Ovary (tissue), 9 donors: ENCODE measurements around the gene PKD1. TPM values are rescaled to one million over a fixed set of nuclear protein-coding genes. Genes with fewer than 3 reads are reported as not detected.

Experiments used
- DNase-seq, 5 donors: peaks; one replicate each; pipeline ENCODE4 v3.0.0-alpha.2; 2019 to 2020
- H3K27ac ChIP-seq, 2 donors: fragments of 200-600 bp; one replicate each; pipeline versions ENCODE4 v1.5.1 to v1.8.0; 2019 to 2022
- H3K27me3 ChIP-seq: fragments of 200-600 bp; one replicate; pipeline ENCODE4 v1.8.0; 2022
- H3K36me3 ChIP-seq: fragments of 200-600 bp; sonication (generic); one replicate; pipeline ENCODE4 v1.5.1; 2019
- H3K4me1 ChIP-seq: one replicate; pipeline ENCODE4 v1.8.1; 2013; ENCODE audit warnings: mild to moderate bottlenecking, moderate library complexity; ENCODE audit not compliant: insufficient read depth
- H3K4me3 ChIP-seq: fragments of 200-600 bp; sonication (generic); one replicate; pipeline ENCODE4 v1.5.1; 2017
- H3K9me3 ChIP-seq, 2 donors: fragments of 200-600 bp in 1 of 2; sonication (generic) in 1 of 2; one replicate each; pipeline versions ENCODE4 v1.5.1 to v1.8.1; 2013 to 2019; ENCODE audit warnings: mild to moderate bottlenecking in 1 of 2, moderate library complexity in 1 of 2
- CTCF ChIP-seq, 3 donors: fragments of 450-650 bp in 2 of 3; fragments of 200-600 bp in 1 of 3; IDR thresholded peaks; one replicate each; pipeline versions ENCODE4 v1.5.1 to v1.8.0; 2016 to 2022; ENCODE audit warnings: antibody characterized with exemption in 3 of 3, mild to moderate bottlenecking in 1 of 3
- EP300 ChIP-seq: sonication (generic); formaldehyde crosslinking; IDR thresholded peaks from one replicate; pipeline ENCODE4 v1.6.1; 2017; ENCODE audit warnings: antibody characterized with exemption
- POLR2A ChIP-seq: fragments of 450-650 bp; IDR thresholded peaks from one replicate; pipeline ENCODE4 v1.6.1; 2017; ENCODE audit warnings: antibody characterized with exemption, mild to moderate bottlenecking, moderate library complexity
- WGBS, 3 donors: extraction: QIAGEN DNeasy Blood & Tissue Kit in 1 of 3; methylation state at CpG; one replicate each; pipeline versions ENCODE4 v1.1.5 to v1.1.7; 2013 to 2017; 5-methylcytosine and 5-hydroxymethylcytosine counted together
- intact Hi-C, 4 donors: fragments of 100-400 bp; cut with DNase I; formaldehyde crosslinking; loops; one replicate each; pipeline versions ENCODE4 v1.11.0 to v1.15.1; 2022 to 2023
- polyA plus RNA-seq, 2 donors: library from polyadenylated mRNA; stranded (reverse); fragments of 200-250 nt in 1 of 2; fragments of 350-450 nt in 1 of 2; fragmentation: Illumina TruSeq in 1 of 2; extraction: RNeasy Lipid Tissue Mini Kit (QIAGEN cat#74804) in 1 of 2; gene quantifications; one replicate each; pipeline ENCODE4 v1.2.3, GENCODE V29; 2013 to 2014
- total RNA-seq, 7 donors: library from RNA; depleted of rRNA in 2 of 7; stranded (reverse); fragments of >200 nt in 2 of 7; fragmentation: NEBNext Ultra II Directional in 3 of 7; extraction: Animal tissue kit (Norgen Biotek cat#: 25700) in 3 of 7; gene quantifications; one replicate each; pipeline versions ENCODE4 v1.1.0 to v1.2.4, GENCODE V29; 2016 to 2023
- donor health status: DM: no; HTN: no; CAD: no; lungs with moderate emphysema.
- donor health status: DM: no; HTN: no; CAD: no.
- donor health status: Bipolar disorder and iron deficiency.
- donor health status: DM: yes; HTN: yes; CAD: no.
- donor health status: DM: no; HTN: no; CAD: no.
- donor health status: DM: yes; HTN: yes; CAD: no.

Gene PKD1
- total and polyA plus RNA-seq, 9 donors = 8.7 to 203 (median 129) TPM

GRCh38 chr16:2072926-2073325 is 62.8 kb downstream of the PKD1 start:
- Histone ChIP-seq H3K4me3 (no peak overlapping the region), H3K4me1 (no peaks in the 10 kb centered on the region), H3K36me3 (no peaks in the 10 kb centered on the region), H3K27me3 (no peaks in the 10 kb centered on the region), H3K9me3 (no peaks in the 10 kb centered on the region), H3K27ac (no peak overlapping the region)
- 80 to 81% (median 81%) methylated on average over 8 of the region's 8 CpGs for WGBS, 3 donors
- no peak for DNase-seq
- intact Hi-C loops = loop anchor here in 1 of 4 donors (10.0 kb wide), 1 partner anchor 62 kb away; the partner anchor contains the start of gene PKD1
- no peak for TF ChIP-seq POLR2A
- no peak for TF ChIP-seq EP300
- no peak for TF ChIP-seq CTCF (IDR thresholded peaks at IDR 0.05)

GRCh38 chr16:2071454-2072202 is 64.1 kb downstream of the PKD1 start:
- TF ChIP-seq EP300 (no peak), POLR2A (no peak), CTCF (IDR thresholded peaks at IDR 0.05) (no peak)
- WGBS, 3 donors = 56 to 63% (median 62%) methylated on average over 30 to 34 of the region's 34 CpGs
- no peak overlapping the region for H3K27ac ChIP-seq
- intact Hi-C loops = loop anchor here in 1 of 4 donors (10.0 kb wide), 1 partner anchor 63 kb away; the partner anchor contains the start of gene PKD1
- H3K9me3 ChIP-seq = no peaks in the 10 kb centered on the region
- no peak for DNase-seq
- no peaks in the 10 kb centered on the region for H3K4me1 ChIP-seq
- H3K27me3 ChIP-seq = no peaks in the 10 kb centered on the region
- H3K36me3 ChIP-seq = no peaks in the 10 kb centered on the region
- H3K4me3 ChIP-seq = no peak overlapping the region

- TF ChIP-seq POLR2A (no peak), EP300 (no peak), CTCF (IDR thresholded peaks at IDR 0.05) (no peak)
- no peaks in the 10 kb centered on the region for H3K9me3 ChIP-seq
- H3K27ac ChIP-seq = no peak overlapping the region
- no peaks in the 10 kb centered on the region for H3K4me1 ChIP-seq
- no peaks in the 10 kb centered on the region for H3K36me3 ChIP-seq
- DNase-seq = no peak
- intact Hi-C loops = loop anchor here in 1 of 4 donors (10.0 kb wide), 1 partner anchor 64 kb away; the partner anchor contains the start of gene PKD1
- WGBS, 3 donors = 91 to 94% (median 94%) methylated on average over 27 to 29 of the region's 29 CpGs
- no peak overlapping the region for H3K4me3 ChIP-seq
- H3K27me3 ChIP-seq = no peaks in the 10 kb centered on the region
Measured at GRCh38 chr16:2070576-2071453, 64.9 kb downstream of the PKD1 start.

GRCh38 chr16:2066139-2066538 is 69.6 kb downstream of the PKD1 start:
- Histone ChIP-seq H3K36me3 (no peaks in the 10 kb centered on the region), H3K27ac (no peak overlapping the region), H3K4me1 (no peaks in the 10 kb centered on the region), H3K27me3 (no peaks in the 10 kb centered on the region), H3K9me3 (no peaks in the 10 kb centered on the region), H3K4me3 (no peak overlapping the region)
- DNase-seq = no peak
- intact Hi-C loops = no loop called here
- TF ChIP-seq EP300 = no peak
- 95 to 96% (median 95%) methylated on average over 11 of the region's 11 CpGs for WGBS, 3 donors
